ENCODE data around the gene ZNF516.

DNA sequence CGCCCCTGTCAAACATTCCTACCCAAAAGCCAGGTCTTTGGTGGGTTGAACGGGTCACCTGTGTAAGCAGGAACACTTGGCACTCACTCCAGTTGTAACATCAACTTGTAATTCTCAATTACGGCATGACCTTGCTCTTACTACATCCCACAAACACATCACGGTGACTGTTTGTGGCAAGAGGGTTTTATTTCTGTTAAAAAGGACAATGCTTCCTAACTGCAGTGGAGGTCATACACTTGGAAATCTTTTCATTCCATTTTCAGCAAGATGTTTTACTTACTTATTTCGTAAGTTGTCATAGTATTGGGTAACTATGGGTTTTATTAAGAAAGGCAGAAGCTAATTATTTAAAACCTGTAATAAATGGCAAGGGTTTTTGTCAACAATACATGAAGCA, 126.1 kb downstream of the ZNF516 start:
- TF ChIP-seq POLR2AphosphoS5 (IDR thresholded peaks at IDR 0.05) (no peak), CTCF (IDR thresholded peaks at IDR 0.05) (no peak), POLR2A (IDR thresholded peaks at IDR 0.05) (no peak), EP300 (IDR thresholded peaks at IDR 0.05) (no peak)
